C4-2B (cell line): ENCODE results near the gene CSMD2.

ENCODE experiments used
- H3K27ac ChIP-seq: fragments of 450-650 bp; 2 replicates; pipeline ENCODE4 v1.5.1; 2017
- ZFX ChIP-seq: fragments of 450-650 bp; IDR thresholded peaks from 2 replicates; pipeline ENCODE4 v1.6.1; 2017
- TF ChIP-seq, protein P1 (sequence below): fragments of 450-650 bp; conservative IDR thresholded peaks from 2 replicates; pipeline ENCODE4 v1.5.1; 2017; ENCODE audit warnings: mild to moderate bottlenecking

The CSMD2 gene

DNA sequence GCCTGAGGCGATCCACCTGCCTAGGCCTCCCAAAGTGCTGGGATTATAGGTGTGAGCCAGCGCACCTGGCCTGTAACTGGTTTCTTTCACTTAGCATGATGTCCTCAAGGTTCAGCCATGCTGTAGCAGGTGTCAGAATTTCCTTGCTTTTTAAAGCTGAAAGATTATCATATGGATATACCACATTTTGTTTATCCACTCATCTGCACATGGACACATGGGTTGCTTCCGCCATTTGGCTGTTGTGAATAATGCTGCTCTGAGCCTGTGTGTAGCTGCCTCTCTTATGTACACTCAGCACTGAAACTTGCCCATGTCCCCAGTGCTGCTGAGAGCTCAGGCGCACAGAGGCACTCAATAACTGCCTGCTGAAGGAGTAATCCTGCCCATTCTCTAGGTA, 11.8 kb downstream of the CSMD2 start:
- TF ChIP-seq ZFX: no peak
- TF ChIP-seq, protein P1, sequence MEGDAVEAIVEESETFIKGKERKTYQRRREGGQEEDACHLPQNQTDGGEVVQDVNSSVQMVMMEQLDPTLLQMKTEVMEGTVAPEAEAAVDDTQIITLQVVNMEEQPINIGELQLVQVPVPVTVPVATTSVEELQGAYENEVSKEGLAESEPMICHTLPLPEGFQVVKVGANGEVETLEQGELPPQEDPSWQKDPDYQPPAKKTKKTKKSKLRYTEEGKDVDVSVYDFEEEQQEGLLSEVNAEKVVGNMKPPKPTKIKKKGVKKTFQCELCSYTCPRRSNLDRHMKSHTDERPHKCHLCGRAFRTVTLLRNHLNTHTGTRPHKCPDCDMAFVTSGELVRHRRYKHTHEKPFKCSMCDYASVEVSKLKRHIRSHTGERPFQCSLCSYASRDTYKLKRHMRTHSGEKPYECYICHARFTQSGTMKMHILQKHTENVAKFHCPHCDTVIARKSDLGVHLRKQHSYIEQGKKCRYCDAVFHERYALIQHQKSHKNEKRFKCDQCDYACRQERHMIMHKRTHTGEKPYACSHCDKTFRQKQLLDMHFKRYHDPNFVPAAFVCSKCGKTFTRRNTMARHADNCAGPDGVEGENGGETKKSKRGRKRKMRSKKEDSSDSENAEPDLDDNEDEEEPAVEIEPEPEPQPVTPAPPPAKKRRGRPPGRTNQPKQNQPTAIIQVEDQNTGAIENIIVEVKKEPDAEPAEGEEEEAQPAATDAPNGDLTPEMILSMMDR: no peak
- H3K27ac ChIP-seq: no peak overlapping the region

DNA sequence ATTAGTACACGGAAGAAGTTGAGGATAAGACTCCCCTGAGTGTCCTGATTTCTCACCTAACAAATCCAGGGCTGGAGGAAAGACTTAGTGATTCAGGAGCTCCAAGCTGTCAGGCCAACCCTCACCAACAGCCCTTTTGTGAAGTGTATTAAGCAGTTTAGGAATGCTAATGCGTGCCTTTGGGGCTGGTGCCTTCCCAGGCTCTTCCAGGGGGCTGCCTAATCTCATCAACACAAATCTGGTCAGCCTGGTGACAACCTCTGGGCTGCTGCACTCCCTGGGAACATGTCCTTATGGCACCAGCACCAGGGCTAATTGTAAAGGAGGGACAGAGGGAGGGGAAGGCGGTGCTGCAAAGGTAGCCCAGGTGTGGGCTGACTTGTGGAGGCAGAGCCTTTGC, 15.5 kb downstream of the CSMD2 start:
- H3K27ac ChIP-seq: no peak overlapping the region
- TF ChIP-seq, protein P1: no peak
- no peak for TF ChIP-seq ZFX

DNA sequence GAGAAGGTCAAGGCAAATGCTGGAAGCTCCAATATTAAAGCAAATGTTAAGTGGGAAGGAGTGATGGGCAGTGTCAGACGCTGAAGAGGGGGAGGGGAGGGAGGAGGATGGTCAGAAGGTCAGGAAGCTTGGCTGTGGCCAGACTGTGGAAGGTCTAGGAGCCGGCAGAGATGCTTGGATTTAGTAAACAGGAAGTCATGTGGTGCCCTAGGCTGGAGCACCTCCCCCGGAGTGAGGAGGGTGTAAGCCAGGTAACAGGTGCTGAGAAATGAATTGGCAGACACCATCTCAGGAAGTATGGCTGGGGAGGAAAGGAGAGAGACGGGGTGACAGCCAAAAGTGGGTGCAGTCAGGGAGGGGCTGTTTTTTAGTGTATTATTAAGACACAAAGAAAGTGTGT, 17.7 kb downstream of the CSMD2 start:
- no peak overlapping the region for H3K27ac ChIP-seq
- no peak for TF ChIP-seq ZFX
- TF ChIP-seq, protein P1: no peak

DNA sequence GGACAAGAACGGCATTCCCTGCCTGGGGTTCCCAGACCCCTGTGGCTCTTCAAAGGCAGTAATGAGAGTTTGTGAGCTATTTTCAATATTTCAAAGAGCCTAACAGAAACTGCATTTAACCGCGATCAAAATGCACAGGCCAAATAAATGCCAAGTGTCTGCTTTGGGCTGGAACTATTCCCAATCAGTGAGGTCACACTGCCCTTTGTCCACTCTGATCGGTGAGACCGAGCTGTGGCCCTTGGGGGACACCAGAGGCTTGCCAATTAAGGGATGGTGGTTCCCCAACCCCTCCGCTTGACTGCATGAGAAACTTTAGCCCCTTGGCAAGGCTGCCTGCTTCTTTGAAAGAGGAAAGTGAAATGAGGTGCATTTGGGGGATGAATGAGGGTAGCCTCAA, 20.3 kb downstream of the CSMD2 start:
- H3K27ac ChIP-seq: no peak overlapping the region; the same call in 1 of the 2 replicates
- no peak for TF ChIP-seq ZFX
- TF ChIP-seq, protein P1: no peak

- TF ChIP-seq ZFX: no peak
- TF ChIP-seq, protein P1: no peak
- no peak overlapping the region; the same call in 1 of the 2 replicates for H3K27ac ChIP-seq
These were observed 21.1 kb downstream of the CSMD2 start for GRCh38 chr1:34143975-34144374.

DNA sequence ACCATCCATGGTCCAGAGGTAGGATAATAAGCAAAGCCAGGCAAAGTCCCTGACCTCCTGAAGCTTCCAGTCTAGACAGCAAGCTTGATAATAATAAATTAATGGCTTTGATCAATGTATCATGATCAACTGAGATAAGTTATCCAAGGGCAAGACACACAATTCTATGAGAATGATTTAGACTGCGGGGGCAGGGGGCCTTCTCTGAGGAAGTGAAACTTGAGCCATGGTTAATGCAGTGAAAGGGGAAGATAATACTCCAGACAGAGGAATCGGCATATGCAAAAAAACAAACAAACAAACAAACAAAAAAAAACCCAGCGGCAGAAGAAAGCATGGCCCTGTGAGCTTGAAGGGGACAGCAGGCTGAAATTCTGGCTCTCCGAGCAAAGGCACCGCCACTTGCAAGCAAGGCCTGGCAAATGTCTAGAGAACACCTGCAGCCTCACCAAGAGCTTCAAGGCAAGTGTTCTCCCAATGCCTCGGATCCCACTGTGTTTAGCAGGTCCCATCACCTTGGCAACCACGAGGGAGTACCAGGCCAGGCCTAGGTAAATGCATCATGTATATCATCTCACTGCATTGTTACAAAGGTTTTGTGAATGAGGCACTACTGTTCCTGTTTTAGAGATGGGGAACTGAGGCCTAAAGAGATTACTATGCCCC, 24.9 kb downstream of the CSMD2 start:
- no peak for TF ChIP-seq ZFX
- TF ChIP-seq, protein P1: no peak
- no peak overlapping the region for H3K27ac ChIP-seq

GRCh38 chr1:34137411-34137810, 27.6 kb downstream of the CSMD2 start:
- no peak overlapping the region for H3K27ac ChIP-seq
- TF ChIP-seq, protein P1: no peak
- no peak for TF ChIP-seq ZFX
